HG03060 (cell line): Measurements from ENCODE around the gene KBTBD12.
"Not testable (repeated sequence)": the region's sequence is repeated elsewhere in the genome, so short reads cannot be mapped to it uniquely, and the experiment has no call there.

Source experiments
- ATAC-seq: cut with Tn5 transposase; IDR thresholded peaks from one replicate; pipeline ENCODE4 v1.9.1; 2021; ENCODE audit warnings: low read depth, moderate number of reproducible peaks; ENCODE audit not compliant: unreplicated experiment

Gene KBTBD12

DNA sequence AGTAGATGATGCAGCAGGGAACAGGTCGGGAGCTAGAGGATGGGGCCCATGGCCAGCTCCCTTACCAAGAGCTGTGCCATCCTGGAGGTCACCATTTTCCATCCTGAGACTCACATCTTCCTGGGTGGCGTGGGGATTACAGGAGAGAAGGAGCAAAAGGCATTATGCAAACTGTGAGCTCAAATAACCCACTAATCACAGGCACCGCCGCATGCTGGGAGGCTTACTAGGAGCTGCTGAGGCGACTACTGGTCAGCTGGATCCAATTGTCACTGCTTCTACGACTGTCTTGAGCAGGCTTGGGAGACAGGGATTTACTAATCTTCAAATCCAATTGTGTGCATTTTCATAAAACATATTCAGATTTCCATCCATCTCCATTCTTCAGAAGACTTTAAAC lies 12.5 kb upstream of the KBTBD12 start:
- ATAC-seq: no peak

DNA sequence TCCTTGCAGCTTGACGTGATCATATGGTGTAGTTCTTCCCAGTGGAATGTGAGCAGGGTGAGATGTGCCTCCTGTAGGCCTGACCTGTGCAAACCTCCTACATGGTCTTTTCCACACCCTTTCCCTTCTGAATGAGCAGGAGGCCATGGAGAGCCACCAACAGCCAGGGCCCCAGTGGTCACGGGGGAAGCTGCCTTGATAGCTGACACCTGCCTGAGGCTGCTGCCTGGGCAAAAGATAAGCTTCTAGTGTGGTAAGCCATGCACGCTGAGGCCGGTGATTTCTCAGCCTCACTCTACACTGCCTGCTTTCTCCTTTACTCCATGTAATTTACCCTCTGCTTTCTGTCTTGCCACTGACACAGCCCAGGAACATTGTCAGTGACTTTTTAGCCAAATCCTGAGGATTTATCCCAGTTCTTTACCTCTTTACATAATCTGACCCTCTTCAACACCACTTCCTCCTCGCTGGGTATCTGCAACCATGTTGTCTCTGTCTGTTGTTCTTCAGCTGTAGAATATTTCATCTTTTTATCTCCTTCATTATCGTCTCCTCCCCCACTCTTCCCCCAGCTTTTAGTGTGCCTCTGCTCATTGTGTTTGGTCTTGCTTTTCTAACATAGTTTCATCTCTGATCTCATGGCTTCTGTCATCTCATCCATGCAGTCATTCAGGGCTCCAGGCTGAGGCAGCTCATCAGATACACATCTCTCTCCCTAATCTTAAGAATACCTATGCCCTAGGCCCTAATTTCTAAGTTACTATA lies 11.2 kb upstream of the KBTBD12 start:
- no peak for ATAC-seq

DNA sequence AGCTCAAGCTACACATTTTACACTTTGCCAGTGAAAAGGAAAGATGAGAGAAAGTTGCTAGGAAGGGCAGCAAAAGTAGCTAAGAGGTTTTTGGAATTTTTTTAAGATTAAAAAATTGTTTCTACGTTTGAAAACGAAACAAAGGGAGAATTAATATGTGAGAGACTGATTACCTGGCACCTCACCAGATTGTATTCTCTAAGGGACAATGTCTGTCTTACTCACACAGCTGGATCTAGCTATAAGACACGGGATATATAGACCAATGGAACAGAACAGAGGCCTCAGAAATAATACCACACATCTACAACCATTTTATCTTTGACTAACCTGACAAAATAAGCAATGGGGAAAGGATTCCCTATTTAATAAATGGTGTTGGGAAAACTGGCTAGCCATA lies 9.5 kb upstream of the KBTBD12 start:
- ATAC-seq: no peak

DNA sequence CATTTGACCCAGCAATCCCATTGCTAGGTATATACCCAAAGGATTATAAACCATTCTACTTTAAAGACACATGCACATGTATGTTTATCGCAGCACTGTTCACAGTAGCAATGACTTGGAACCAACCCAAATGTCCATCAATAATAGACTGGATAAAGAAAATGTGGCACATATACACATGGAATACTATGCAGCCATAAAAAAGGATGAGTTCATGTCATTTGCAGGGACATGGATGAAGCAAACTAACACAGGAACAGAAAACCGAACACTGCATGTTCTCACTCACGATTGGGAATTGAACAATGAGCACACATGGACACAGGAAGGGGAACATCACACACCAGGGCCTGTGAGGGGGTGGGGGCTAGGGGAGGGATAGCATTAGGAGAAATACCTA lies 8.4 kb upstream of the KBTBD12 start:
- not testable (repeated sequence) for ATAC-seq

DNA sequence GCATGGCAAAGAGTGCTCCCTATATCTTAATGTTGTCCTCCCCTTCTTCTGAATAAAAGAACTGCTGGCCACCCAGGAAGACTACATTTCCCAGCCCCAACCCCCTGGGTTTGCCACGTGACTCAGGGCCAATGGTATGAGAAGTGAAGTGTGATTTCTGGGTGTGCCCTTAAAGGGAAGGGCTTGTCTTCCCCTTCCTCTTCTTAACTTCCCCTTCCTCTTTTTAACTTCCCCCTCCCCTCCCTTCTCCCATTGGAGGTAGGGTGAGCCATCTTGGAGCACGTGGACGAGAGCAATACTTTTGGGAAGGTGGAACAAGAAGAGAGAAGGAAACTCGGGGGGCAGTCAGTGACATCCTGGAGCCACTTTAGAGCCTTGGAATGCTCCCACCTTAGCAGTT lies 6.8 kb upstream of the KBTBD12 start:
- no peak for ATAC-seq

DNA sequence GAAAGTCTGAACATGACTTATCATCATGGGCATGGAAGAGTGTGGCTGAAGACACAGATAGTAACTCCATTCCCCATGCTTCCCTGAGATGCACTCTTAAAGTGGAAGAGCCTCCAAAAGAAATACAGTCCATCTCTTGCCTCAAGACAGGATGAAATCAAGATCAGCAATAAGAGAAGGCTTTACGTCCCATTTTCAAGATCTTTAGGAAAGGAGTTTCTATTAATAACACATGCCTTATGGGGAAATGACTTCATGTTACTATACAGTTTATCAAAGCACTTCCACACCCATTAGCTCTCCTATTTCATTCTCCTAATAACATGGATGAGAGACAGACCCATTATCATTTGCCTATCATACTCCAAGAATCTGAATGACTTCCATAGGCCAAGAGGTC lies 6.1 kb upstream of the KBTBD12 start:
- no peak for ATAC-seq

DNA sequence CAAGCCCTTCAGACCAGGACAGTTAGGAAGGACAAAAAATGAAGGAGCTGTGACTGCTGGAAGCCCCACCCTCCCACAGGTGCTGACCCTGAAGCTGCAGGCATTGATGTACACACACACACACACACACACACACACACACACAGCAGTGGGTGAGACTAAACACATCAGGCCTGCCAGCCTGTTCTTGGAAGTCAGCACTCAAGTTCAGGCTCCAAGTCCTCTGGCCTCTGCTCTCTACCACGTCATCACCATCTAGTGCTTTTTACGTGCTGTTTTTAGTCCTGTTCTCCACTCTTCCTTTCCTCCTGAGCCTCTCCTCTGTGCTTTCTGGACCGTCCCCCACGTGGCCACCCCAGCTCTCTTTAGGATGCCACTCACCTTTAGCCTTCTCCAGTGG lies 5.4 kb upstream of the KBTBD12 start:
- no peak for ATAC-seq

DNA sequence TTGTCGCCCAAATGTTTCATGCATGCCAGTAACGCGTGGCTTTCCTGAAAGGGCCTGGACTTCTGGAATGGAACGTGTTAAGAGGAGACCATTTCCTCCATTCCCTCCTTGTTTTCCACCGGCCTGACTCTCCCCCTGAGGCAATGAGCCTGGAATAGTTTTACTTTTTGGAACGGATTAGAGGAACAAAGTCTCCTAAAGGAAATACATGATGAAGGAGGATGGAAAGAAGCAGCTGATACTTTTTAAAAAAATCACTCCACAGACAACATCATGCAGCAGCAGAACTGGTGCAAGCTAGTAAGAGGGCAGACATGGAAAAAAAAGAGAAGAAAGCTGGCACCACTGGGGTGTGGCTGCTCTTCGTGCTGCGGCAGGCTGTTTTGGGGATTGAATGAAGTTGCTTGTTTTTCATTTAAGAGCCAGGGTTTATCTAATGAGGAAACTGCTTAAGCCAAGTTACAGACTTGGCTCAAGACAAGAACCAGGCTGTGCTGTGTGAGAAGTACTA lies 3.6 kb upstream of the KBTBD12 start:
- ATAC-seq: no peak

DNA sequence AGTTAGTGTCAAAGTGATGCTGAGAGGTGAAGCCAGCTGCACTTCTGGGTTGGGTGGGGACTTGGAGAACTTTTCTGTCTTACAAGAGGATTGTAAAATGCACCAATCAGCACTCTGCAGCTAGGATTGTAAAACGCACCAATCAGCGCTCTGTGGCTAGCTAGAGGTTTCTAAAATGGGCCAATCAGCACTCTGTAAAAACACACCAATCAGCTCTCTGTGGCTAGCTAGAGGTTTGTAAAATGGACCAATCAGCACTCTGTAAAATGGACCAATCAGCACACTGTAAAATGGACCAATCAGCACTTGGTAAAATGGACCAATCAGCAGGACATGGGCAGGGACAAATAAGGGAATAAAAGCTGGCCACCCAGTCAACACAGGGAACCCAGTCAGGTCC lies 1.2 kb upstream of the KBTBD12 start:
- not testable (repeated sequence) for ATAC-seq

DNA sequence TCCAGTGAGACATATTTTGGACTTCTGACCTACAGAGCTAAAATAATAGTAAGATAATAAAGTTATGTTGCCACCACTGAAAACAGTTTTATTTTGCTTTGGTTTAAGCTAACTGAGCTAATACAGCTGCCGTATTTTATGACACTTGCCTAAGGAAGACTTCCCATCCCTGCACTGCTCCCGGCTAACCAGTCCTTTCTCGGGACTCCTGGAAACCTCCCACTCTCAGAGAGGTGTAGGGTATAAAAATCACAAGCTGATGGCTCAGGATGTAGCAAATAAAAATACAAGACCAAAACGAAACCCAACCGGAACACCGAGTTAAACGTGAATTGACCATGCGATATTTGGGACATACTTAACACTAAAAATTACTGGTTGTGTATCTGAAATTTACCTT lies 448 bp upstream of the KBTBD12 start:
- ATAC-seq: no peak

DNA sequence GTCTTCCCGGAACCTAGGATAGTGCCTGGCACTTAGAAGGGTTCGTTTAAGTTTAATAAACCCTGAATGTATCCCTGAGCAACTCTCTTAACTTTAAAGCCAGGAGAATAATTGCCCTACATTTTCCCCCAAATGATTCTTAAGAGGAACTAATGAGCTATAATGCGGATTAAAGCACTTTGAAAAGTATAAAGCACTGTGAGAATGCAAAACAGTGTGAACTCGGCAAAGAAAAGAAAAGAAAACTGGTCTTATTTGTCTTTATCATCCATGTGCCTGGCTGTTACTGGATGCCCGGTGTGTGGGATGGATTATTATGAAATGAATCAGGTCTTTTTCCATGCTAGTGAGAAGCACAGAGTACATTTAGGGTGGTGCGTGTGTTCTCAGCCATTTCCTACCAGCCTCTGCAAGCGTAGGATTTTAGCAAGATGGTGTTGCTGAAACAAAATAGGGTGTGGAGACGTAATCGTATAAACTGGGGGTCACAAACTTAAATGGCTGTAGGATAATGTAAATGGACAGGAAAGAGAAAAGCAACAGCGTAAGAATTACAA lies 983 bp downstream of the KBTBD12 start:
- no peak for ATAC-seq

DNA sequence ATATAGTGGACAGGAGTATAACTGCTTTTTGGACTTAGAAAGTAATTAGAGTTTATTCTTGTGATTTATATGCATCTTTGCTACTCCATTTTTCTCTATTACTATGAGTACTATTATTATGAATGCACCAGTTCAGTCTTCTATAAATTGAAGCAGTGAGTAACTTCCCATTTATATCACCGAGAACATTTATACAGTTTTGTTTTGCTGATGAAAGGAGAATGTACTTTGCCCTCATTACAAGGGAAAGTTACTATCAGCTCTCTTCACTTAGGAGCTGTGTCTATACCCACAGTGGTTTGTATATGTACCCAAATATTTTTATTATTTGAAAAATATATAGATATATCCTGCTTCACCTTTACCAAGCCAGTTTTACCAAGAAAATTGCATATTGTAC lies 5.7 kb downstream of the KBTBD12 start:
- ATAC-seq: no peak

DNA sequence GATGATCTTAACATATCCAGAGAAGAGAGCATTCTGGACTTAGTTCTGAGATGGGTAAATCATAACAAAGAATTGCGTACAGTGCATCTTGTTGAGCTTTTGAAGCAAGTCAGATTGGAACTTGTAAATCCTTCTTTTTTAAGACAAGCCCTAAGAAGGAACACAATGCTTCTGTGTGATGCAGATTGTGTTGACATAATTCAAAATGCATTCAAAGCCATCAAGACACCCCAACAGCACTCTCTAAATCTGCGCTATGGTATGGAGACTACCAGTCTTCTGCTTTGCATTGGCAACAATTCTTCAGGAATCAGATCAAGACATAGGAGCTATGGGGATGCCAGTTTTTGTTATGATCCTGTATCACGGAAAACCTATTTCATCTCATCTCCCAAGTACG lies 8.6 kb downstream of the KBTBD12 start:
- no peak for ATAC-seq

DNA sequence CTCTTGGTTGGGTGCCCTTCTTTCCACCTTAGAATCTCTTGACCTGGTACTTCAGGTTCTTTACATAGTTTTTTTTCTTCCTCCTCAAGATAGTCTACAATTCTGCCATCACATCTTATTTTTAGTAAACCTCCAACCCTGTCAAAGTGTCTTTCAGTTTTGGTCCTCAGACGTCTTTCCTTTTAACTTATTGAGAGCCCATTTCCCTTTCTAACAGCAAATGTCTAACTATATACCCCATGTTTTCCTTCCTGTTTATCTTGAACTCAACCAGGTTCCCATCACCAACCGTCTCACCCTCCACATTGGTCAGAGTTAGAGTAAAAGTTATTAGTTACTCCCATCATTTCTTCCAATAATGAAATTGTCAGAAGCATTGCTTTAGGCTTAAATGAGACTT lies 10.4 kb downstream of the KBTBD12 start:
- no peak for ATAC-seq

DNA sequence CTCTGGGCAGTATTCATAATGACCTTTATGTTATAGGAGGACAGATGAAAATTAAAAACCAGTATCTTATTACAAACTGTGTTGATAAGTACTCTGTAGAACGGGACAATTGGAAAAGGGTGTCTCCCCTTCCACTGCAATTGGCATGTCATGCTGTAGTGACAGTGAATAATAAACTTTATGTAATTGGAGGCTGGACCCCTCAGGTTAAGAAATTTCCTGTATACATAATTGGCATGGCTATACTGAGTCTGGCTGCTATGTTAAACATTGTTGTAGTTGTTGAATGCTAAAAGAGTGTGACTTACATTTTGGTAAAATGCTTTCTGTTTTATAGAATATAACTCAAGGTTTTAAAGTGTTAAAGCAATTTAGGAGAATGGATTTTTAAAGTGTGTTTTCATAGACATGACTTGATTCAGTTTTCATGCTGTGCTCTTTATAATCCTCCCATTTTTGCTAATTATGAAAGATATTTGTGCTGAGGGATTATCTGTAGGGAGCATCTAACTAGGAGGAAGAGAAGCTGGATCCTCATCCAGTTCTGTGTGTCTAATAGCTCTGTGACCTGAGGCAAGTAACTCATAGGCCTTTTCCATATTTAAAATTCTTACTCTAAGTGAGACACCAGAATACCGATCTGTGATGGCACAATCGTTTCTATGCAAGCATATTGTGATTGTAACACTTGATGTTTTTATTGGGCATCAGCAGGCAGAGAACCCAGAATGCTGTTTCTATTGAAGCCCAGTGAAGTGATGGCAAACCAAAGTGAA lies 13.0 kb downstream of the KBTBD12 start:
- no peak for ATAC-seq

DNA sequence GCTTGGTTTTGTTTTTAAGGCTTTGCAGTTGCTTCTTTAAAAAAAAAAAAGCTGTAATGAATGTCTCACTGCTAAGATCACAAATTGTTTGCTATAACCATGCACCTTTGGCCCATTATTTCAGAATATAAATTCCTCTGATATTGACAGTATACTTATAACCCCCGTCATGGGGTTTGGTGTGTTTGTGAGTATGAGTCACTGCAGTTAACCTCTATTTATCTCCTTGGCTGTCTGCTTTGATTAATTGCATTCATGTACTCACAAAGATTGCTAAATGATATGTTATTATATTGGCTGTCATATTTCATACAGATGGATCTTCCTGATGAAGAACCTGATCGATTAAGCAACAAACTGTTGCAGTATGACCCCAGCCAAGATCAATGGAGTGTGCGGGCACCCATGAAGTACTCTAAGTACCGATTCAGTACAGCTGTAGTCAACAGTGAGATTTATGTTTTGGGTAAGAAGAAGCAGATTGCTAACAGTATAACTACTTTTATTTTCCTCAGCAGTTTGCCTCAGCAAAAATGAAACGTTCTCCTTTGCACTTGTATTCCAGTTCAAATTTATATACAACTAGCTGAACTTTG lies 14.9 kb downstream of the KBTBD12 start:
- ATAC-seq: no peak

DNA sequence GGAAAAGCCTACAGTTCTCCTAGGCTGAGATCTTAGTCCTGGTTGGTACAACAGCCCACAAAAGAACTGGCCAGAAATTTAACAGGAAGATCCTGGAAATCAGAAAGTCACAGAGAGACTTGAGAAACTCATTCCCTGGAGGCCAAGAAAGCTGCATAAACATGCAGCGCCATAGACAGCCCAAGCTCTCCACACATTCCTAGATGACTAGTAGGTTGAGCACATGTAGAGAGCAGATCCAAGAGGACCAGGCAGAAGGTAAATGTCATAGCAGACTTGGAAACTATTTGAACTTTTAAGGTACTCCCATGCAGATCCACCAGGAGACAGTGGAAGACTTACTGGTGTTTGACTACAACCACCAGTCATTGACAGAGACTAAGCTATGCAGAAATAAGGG lies 18.4 kb downstream of the KBTBD12 start:
- ATAC-seq: no peak

DNA sequence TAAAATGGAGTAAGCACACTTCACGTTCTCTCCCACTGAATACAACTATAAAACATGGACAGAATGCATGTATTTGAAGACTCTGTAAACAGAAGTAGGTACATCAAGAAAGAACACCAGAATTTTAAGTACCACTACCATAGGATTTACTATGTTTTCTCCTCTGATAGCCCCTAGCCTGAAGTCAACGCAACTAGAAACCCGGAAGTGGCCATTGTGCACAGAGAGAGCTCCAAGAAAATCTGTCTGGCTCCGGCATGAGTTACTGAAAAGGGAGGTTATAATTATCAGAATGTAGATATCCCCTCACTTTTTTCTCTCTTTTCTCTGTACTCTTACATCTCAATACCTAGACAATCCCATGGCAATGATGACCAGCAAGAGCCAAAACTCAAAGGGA lies 23.8 kb downstream of the KBTBD12 start:
- no peak for ATAC-seq

DNA sequence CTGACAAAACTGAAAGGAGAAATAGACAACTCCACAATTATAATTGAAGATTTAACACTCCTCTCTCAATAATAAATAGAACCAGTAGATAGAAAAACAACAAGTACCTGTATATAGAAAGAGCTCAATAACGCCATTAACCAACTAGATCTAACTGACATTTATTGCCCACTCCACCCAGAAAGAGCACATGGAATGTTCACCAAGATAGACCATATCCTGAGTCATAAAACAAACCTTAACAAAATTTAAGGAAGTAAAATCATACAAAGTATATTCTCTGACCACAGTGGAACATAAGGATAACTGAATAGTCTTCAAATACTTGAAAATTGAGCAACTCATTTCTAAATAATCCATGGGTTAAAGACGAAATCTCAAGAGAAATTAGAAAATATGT lies 25.1 kb downstream of the KBTBD12 start:
- ATAC-seq: no peak

DNA sequence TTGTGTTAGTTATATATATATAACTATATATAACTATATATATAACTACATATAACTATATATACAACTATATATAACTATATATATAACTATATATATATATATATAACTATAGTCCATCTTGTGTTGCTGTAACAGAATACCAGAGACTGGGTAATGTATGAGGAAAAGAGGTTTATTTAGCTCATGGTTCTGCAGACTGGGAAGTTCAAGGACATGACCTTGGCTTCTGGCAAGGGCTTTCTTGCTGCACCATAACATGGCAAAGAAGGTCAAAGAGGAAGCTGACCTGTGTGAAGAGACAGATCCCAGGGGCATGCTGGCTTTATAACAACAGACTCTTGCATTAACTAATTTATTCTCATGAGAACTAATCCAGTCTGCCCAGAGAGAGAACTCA lies 27.6 kb downstream of the KBTBD12 start:
- no peak for ATAC-seq

DNA sequence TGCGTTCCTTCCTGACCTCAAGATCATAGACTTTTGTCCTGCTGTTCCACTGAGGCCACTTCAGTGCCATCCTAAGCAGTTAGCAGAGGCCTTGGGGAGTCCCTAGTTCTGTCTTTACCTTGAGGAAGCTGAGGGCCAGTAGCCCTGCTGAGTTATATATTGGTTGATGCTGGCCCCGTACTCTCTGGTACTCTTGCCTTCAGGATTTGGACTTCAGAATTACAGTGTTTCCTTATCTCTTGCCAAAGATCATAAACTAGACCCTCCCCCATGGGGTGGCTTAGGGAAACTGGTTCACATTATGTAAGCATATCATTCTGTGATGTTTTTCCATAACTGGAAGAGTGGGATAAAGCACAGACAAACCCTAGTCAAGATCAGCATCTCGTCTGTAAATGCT lies 33.2 kb downstream of the KBTBD12 start:
- ATAC-seq: no peak
